ENCODE measurements around the gene ASB11.
"Not testable (repeated sequence)": the region's sequence is repeated elsewhere in the genome, so short reads cannot be mapped to it uniquely, and the experiment has no call there.

ASB11 gene

DNA sequence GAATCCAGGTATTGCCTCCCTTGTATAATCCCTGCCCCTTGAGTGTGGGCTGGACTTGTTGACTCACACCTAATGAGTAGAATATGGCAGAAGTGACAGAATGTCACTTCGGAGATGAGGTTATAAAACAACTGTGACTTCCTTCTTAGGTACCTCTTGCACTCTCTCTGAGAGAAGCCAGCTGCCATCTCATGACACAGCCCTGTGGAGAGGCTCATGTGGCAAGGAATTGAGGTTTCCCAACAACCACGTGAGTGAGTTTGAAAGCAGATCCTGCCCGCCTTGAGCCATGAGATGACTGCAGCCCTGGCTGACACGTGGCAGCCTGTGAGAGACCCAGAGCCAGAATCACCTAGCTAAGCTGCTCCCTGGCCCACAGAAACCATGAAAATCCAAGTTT, 13.5 kb downstream of the ASB11 start:
- no peak for DNase-seq

GRCh38 chrX:15299941-15300851, 15.2 kb downstream of the ASB11 start:
- no peak for DNase-seq

DNA sequence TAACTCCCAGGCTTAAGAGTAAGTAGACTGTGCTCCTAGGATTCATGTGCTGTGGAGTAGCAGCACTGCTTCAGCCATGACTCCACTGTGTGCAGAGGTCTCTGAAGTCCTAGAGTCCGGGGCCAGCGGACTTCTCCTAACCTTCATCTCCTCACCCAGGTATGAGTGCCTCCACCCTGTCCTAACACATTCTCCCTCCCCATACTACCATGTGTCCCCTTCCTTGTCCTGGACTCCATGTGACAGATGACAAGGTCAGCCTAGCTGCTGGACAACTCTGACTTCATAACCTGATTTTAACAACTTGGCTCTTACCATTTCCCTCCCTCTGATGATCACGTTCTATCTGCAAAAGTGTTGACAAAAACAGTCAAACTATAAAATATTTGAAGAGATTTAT, 16.7 kb downstream of the ASB11 start:
- no peak for DNase-seq

DNA sequence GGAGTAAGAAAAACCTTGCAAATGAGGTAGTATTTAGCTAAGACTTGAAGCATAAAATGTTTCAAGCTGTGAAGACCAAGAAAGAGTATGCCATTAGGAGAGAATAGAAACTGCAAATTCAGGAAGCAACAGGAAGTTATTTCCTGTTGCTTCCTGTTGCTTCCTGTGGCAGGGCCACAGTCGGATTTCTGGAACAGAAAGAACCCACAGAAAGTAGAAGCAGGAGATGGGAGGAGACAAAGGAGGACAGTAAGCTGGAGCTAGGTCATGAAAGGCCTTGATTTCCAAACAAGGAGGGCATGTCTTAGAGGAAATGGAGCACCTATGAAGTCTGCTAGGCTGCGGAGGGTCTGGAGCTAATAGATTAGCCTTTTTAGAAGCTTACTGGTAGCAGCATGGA, 17.2 kb downstream of the ASB11 start:
- DNase-seq, result no peak

DNA sequence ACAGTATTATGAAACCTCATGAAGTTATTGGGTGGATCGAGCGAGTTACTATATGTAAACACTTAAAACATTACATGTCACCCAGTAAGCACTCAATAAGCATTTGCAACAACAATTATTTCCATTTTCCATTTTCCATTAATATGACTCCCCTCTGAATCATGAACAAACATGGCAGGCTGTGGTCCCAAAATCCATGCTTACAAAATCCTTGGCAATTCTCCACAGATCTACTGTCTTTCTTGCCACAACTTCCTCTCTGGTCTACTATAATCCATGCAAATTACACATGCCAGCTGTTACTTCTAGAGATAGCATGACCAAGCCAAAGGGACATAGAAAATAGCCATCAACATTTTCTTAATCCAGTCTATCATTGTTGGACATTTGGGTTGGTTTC, 22.0 kb downstream of the ASB11 start:
- DNase-seq, result no peak

DNA sequence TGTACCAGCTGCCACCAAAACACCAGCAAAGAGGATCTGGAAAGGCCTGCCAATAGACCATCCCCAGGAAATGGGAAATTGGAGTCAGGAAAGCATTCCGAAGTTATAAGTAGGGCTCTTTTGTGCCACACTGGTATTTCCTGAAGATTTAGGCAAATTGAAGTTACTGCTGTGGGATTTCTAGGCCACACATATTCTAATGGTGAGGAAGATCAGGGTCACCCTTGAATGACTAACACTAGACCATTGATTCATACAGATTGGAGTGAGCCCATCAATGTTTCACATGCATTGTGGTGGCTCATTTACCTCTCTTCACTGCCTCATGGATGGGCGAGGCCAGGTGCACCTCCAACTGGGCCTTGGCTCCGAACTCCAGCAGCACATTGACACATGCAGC, 22.6 kb downstream of the ASB11 start:
- no peak for DNase-seq

DNA sequence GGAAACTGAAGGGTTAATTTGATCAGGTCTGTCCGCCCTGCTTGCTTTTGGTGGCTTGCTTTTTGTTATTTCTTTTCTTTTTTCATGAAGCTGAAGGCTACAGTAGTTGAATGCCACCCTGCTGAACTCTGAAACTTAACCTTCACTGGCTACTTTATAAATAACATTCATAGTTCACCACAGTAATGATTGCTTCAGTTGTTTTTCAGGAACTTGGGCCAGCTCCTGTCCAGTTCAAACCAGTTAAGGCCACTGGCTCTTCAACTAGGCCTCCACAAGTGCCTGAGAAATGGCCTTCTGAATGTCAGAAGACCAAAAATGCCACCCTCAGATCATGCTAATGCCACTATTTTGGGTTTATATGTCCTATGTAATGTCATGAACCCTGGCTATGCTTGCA, 37.8 kb downstream of the ASB11 start:
- DNase-seq, result no peak

DNA sequence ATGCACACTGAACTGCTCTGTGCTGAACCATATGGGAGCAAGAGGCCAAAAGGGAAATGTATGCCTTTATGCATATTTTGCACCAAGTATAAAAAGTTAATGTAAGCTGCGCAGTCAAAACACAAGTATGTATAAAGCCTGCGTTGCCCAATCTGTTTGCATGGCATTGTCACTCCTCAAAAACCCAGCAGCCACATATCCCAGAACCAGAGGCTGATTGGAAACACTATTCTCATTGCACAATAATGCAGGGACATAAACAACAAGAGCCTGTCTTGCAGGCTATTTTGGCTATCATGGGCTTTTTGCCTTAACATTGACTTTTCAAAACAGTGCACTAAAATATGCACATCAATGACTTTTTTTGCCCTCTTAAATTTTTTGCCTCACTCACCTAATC, 40.5 kb downstream of the ASB11 start:
- DNase-seq, result no peak

DNA sequence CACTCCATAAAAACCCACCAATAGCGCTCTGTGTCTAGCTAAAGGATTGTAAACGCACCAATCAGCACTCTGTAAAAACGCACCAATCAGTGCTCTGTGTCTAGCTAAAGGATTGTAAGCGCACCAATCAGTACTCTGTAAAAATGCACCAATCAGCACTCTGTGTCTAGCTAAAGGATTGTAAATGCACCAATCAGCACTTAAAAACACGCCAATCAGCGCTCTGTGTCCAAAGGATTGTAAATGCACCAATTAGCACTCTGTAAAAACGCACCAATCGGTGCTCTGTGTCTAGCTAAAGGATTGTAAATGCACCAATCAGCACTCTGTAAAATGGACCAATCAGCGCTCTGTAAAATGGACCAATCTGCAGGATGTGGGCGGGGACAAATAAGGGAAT, 42.2 kb downstream of the ASB11 start:
- not testable (repeated sequence) for DNase-seq

GRCh38 chrX:15271757-15272156, 43.7 kb downstream of the ASB11 start:
- no peak for DNase-seq

DNA sequence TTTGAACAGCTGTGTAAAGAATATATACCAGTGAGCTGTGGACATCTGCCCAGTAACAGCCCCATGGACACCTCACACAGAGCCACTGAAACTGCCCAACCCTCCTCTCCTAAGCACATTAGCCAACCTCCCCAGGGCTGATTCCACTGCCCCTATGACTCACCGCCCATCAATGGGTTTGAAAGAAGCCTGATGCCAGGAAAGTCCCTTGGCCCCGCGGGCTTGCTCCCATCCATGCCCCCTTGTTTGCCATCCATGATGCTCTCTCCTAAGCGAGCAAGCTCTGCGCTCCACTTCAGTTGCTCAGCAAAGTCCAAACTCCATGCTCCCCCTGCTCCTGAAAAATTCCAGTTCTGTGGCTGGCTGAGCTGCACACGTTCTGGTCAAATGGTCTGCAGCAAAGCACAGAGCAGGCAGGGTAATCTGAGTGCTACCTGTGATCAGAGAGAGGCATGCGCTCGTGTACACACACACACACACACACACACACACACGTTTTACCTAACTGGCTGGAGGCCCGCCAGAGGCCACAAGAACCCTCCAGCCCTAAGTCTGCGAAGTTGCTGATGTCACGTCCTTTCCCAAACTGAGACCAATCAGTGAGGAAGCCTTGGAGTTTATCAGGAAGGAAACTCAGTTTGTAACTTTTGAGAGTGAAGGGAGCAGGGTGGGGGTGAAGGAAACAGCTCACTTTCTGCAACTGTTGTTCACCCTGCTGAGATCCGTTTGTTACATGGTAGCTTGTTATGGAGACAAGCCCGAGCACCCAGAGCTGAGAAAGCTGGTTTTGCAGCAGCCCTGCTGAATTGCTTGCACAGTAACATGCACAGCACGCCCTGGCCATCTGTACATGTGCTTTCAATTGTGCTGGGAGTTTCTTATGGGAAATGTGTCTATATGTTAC, 45.6 kb downstream of the ASB11 start, which contains the start of gene ASB9:
TSS of gene ASB9 (minus strand) at position 466 of the 904 bp plus-strand sequence. CDS start at position 257, 209 bp downstream.
- DNase-seq, result no peak

GRCh38 chrX:15269120-15269519, 46.3 kb downstream of the ASB11 start:
- no peak for DNase-seq

- no peak for DNase-seq
Observed at GRCh38 chrX:15254852-15255251, 60.6 kb downstream of the ASB11 start.

- DNase-seq, result no peak
Observed at GRCh38 chrX:15245896-15246295, 69.5 kb downstream of the ASB11 start.

DNA sequence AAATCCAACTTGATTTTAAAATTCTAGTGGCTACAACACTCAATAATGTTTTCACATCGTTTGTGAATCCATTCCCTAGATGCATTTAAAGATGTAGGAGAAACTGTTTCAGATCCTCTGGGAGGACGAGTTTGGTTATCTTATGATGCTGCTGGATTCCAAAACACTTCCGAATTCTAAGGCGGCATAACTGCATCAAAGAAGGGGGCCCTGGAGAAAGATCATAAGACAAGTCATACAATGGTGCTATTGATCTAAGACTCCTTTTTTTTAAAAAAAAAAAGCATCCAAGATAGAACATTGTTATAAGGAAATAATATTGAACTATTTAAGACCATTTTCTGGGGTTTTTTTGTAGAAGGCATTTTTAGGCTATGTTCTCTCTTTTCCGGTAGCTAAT, 71.0 kb downstream of the ASB11 start:
- DNase-seq, result no peak

GRCh38 chrX:15242899-15243555, 72.4 kb downstream of the ASB11 start:
- DNase-seq, result peak; percentile 13

DNA sequence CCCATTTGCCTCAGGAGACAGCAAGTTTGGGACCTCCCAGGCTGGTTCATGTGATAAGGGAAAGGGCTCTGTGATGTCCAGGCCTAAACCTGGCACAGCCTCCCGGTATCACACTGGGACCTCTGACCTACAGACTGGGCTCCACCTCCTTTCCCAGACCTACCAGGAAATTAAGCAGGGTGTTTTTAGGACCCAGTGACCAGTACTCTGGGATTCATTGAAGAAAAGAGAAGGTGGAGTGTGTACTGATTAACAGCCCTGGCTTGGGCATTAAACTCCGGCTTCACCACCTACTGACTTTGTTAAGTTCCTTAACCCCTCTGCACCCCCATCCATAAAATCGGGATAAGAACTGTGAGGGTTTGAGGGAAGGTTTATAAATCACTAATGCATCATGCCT, 74.1 kb downstream of the ASB11 start:
- DNase-seq, result no peak

- DNase-seq, result no peak
Observed at GRCh38 chrX:15240414-15240813, 75.0 kb downstream of the ASB11 start.

DNA sequence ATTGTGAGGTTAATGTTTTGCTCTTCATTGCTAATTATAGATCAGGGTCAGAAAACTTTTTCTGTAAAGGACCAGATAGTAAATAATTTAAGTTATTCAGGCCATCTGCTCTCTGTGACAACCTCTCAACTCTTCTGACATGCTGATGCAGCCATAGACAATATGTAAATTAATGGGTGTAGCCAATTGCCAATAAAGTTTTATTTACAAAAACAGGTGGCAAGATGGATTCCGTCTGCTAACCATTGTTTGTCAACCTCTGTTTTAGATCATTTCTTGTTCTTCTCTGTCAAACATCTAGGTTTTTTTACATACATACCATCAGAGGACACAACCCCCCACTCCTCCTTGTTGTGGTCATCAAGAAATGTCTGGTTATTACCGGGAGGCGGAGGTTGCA, 79.3 kb downstream of the ASB11 start:
- DNase-seq, result no peak

GRCh38 chrX:15235001-15235400, 80.4 kb downstream of the ASB11 start:
- no peak for DNase-seq

DNA sequence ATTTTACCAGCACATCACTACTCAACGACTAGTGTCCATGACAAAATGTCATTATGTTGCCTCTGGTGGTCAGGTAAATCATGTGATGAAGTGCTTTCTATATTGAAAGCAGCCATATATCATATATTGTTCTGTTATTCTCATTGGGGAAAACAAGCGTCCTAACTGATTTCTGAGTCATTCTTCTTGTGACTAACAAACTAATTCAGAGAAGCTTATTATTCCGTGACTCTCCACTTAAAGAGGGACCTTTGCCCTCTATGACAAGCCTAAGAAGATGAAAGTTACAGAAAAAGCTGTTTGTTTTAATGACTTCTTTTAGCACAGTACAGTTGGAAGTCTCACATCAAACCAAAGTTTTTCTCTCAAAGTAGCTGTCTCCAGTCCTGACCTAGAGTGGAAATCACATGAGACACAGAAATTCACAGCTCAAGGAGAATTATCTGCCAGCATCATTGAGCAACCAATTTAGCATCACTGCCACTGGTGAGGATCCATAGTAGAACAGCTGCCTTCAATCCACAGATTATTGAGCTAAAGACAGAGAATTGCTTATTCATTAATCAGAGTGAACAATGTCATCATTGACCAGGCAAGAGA, 81.9 kb downstream of the ASB11 start:
- DNase-seq, result no peak

Measured in NCI-H524 treated with DMSO at 0.1 percent for 48 hours (cell line).